EL (cell line): ENCODE measurements around the gene TMEM138.

ENCODE experiments used
- DNase-seq: peaks from one replicate; pipeline ENCODE4 v3.0.0-alpha.2; 2016

TMEM138 gene

DNA sequence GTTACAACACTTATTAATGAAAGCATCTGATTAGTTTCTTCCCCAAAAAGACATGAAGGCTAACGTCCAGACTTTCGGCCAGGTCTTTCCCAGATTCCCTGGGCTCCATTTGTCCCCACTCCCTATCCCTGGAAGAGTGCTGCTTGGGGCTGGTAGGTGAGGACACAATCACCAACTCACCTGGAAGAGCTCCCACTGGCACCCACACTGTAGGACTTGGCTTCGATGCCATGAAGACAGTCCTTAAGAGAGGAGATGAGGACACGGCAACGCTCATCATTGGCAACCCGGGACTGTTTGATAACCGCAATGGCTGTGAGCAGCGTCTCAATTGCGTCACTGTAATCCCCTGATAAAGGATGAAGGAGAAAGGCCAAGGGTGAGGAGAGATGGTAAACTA lies 49.4 kb downstream of the TMEM138 start:
- DNase-seq, result no peak

DNA sequence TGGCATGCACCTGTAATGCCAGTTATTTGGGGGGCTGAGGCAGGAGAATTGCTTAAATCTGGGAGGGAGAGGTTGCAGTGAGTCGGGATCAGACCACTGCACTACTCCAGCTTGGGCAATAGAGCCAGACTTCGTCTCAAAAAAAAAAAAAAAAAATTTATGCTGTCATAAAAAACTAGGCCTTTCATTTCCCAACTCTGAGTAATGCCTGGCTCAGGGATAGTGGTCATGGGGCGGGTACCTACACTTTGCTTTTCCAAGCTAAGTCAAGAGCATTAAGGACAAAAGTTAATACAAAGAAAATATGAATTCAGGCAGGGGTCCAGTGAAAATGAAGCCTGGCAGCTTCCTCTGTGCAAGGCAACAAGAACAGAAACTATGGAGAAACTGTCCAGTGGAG lies 51.3 kb downstream of the TMEM138 start:
- DNase-seq, result peak; percentile 18

DNA sequence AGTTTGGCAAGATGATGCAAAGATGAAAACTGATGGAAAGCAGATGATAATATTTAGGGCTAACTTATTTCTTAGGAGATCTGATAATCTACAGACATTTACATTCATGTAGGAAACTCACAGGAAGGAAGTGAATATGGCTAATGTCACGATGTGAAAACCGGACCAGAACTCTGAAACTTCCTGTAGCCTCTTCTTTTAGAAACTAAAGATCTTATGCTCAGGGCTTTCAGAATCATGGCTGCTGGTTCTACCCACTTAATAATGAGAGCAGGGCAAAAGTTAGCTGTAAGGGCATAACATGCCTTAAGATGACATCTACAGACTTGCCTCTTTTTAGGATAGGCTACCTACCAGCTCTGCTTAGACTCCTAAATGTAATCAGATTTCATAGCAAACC lies 52.4 kb downstream of the TMEM138 start:
- no peak for DNase-seq

DNA sequence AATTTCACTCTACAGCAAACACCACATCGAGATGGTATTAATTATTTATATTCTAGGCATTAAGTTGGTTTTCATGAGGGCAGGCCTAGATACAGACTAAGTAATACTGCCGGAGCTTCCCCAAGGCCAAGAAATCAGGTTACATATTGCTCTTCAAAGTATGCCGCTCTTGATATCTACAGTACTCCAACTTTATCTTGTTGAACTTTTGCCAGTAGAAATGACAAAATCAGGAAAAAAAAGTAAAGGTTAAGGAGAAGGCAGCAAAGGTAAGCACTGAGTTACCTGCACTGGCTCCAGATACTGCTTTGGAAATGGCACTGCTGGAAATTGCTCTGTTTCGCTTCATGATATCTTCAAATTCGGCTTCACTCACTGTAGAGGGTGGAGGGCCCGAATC lies 53.2 kb downstream of the TMEM138 start:
- DNase-seq, result no peak

DNA sequence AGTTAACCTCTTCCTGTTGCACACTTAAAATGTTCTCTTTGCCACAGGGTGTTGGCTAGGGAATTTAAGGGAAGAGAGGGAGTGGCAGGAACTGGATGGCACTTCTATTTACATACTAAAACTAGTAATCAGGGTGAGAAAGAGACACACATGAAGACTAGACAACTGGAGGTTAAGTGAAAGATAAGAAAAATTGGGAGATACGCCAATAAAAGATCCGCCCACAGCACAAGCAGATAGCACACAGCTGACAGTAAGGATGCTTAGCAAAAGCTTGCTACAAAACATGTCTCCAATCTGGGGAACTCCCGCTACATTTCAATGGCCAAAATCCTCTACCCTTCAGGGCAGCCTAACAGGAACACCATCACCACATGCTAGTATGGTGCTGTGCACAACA lies 54.8 kb downstream of the TMEM138 start:
- no peak for DNase-seq

DNA sequence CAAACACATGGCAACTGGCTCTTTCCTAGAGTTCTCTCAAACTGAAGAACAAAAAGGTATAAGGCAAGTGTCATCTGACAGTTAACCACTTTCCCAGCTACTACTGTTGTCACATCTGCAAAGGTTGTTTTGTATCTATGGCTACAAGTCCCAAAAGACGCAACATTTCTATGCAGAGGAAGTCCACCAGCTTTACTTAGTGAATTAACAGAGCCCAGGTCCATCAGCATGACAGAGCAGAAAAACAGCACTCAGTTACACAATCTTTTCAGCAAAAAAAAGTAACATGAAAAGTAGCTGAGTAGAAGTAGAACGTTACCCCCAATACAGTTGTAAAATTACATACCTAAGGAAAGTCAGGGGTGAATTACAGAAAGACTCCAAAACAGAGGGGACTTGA lies 55.5 kb downstream of the TMEM138 start:
- no peak for DNase-seq

DNA sequence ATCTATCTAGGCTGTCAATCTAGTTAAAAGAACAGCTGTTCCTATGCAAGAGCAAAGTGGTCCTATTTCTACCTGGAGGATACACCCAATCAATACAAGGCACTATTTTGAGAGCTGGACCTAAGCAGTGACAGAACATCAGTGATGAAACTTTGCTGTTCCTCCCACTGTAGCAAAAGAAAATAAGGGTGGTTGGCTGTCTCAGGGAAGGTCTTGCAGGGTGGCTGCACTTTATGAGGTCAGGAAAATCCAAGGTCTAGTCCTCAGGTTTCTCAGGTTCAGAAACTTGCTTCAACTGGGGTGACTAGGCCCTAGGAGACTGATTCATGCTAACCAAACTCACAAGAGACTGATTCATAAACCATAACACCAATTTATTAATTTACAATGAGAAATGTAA lies 56.0 kb downstream of the TMEM138 start:
- no peak for DNase-seq
